Upper lobe of right lung (tissue), 1 donor: Measurements from ENCODE around the gene QRFPR. TPM values are rescaled to one million over a fixed set of nuclear protein-coding genes. Genes with fewer than 3 reads are reported as not detected.

Source experiments
- ATAC-seq: fragments of 200-7000 bp; cut with Tn5 transposase; one replicate; pipeline ENCODE4 v1.9.1; 2020; ENCODE audit warnings: mild to moderate bottlenecking, moderate library complexity
- DNase-seq: peaks from one replicate; pipeline ENCODE4 v3.0.0-alpha.2; 2020
- H3K27ac ChIP-seq: fragments of 200-600 bp; one replicate; pipeline ENCODE4 v1.8.0; 2022
- H3K27me3 ChIP-seq: fragments of 200-600 bp; one replicate; pipeline ENCODE4 v1.8.0; 2022; ENCODE audit warnings: mild to moderate bottlenecking
- H3K36me3 ChIP-seq: fragments of 200-600 bp; one replicate; pipeline ENCODE4 v1.8.0; 2022
- H3K4me1 ChIP-seq: fragments of 200-600 bp; one replicate; pipeline ENCODE4 v1.8.0; 2022
- H3K4me3 ChIP-seq: fragments of 200-600 bp; one replicate; pipeline ENCODE4 v1.8.0; 2022; ENCODE audit warnings: mild to moderate bottlenecking
- H3K9me3 ChIP-seq: fragments of 200-600 bp; one replicate; pipeline ENCODE4 v1.8.0; 2022
- CTCF ChIP-seq: fragments of 200-600 bp; IDR thresholded peaks from one replicate; pipeline ENCODE4 v1.8.0; 2022; ENCODE audit warnings: antibody characterized with exemption
- intact Hi-C: fragments of 100-400 bp; cut with DNase I; formaldehyde crosslinking; loops from one replicate; pipeline ENCODE4 v1.11.0; 2022
- total RNA-seq: library from RNA; stranded (reverse); fragmentation: NEBNext Ultra II Directional; extraction: Animal tissue kit (Norgen Biotek cat#: 25700); gene quantifications from one replicate; pipeline ENCODE4 v1.2.1, GENCODE V29; 2021
- donor health status: DM: no; HTN: yes; CAD: no; lungs with severe emphysema.

Gene QRFPR
- total RNA-seq, 1 donor from 2014 or later: 0.32 TPM

GRCh38 chr4:121360495-121360894, 20.3 kb downstream of the QRFPR start:
- no peaks in the 10 kb centered on the region for H3K27me3 ChIP-seq
- no peaks in the 10 kb centered on the region for H3K4me1 ChIP-seq
- DNase-seq (no peak), ATAC-seq (no peak)
- no peak overlapping the region for H3K4me3 ChIP-seq
- intact Hi-C loops: no loop called here
- no peak overlapping the region for H3K27ac ChIP-seq
- H3K9me3 ChIP-seq: no peaks in the 10 kb centered on the region
- no peak for TF ChIP-seq CTCF
- H3K36me3 ChIP-seq: no peaks in the 10 kb centered on the region

- Histone ChIP-seq H3K9me3 (no peaks in the 10 kb centered on the region), H3K4me3 (no peak overlapping the region), H3K4me1 (no peaks in the 10 kb centered on the region), H3K36me3 (no peaks in the 10 kb centered on the region), H3K27ac (no peak overlapping the region), H3K27me3 (no peaks in the 10 kb centered on the region)
- TF ChIP-seq CTCF: no peak
- intact Hi-C loops: no loop called here
- DNase-seq: no peak
- ATAC-seq: no peak
Measured at GRCh38 chr4:121358473-121358872, 22.3 kb downstream of the QRFPR start.

- H3K27me3 ChIP-seq: no peaks in the 10 kb centered on the region
- intact Hi-C loops: no loop called here
- DNase-seq (no peak), ATAC-seq (no peak)
- no peaks in the 10 kb centered on the region for H3K9me3 ChIP-seq
- no peak for TF ChIP-seq CTCF
- no peaks in the 10 kb centered on the region for H3K4me1 ChIP-seq
- H3K4me3 ChIP-seq: no peak overlapping the region
- no peaks in the 10 kb centered on the region for H3K36me3 ChIP-seq
- no peak overlapping the region for H3K27ac ChIP-seq
Measured at GRCh38 chr4:121353213-121353612, 27.6 kb downstream of the QRFPR start.

DNA sequence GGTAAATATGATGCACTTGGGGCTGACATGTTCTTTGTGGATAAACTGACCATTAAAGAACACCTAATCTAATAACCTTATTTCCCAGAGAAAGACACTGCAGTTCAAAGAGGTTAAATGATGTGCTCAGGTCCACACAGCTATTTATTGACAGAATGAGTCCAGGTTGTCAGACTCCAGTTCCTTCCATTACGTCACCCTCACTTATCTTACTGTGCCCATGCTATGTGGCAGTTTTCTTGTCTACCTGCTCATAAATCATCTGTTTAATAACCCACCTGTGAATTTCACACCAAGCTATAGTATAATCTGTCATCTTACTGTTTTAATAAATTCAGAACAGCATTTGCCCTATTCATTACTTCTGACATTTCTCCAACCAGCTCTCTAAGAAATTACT, 36.7 kb downstream of the QRFPR start:
- H3K27me3 ChIP-seq: no peaks in the 10 kb centered on the region
- H3K27ac ChIP-seq: no peak overlapping the region
- ATAC-seq (no peak), DNase-seq (no peak)
- H3K4me1 ChIP-seq: no peaks in the 10 kb centered on the region
- H3K9me3 ChIP-seq: no peaks in the 10 kb centered on the region
- H3K4me3 ChIP-seq: no peak overlapping the region
- no peak for TF ChIP-seq CTCF
- intact Hi-C loops: no loop called here
- no peaks in the 10 kb centered on the region for H3K36me3 ChIP-seq

DNA sequence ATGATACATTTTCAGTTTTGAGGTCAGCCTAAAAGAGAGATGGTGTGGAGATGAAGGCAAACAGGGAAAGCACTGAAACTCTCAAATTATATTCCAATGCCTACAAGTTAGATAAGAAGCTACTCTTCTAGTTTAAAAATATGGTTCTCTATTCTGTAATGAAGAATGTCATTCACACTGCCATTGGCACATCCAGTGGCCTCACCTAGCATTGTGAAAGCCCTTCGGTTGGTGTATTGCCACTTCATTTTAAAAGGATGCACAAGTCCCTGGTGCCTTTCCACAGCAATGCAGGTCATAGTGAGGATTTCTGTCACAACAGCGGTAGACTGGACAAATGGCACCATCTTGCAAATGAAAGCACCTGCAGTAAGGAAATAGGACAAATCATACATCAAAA, 40.6 kb downstream of the QRFPR start:
- no peak for ATAC-seq

More for the DNA sequence above, 40.6 kb downstream of the QRFPR start:
- Histone ChIP-seq H3K27me3 (no peaks in the 10 kb centered on the region), H3K27ac (no peak overlapping the region), H3K4me3 (no peak overlapping the region), H3K9me3 (no peaks in the 10 kb centered on the region), H3K36me3 (no peaks in the 10 kb centered on the region), H3K4me1 (no peaks in the 10 kb centered on the region)
- DNase-seq: no peak
- intact Hi-C loops: no loop called here
- no peak for TF ChIP-seq CTCF
